ENCODE data around the gene MYEOV. TPM values are rescaled to one million over a fixed set of nuclear protein-coding genes. Genes with fewer than 3 reads are reported as not detected.

The MYEOV gene
- total RNA-seq, 1 experiment from 2014 or later, result 0.52 TPM

- Mint-ChIP-seq H3K4me1 (ENCODE audit: low read depth, unreplicated experiment) (peaks cover 17% of the 10 kb centered on the region), H3K36me3 (ENCODE audit: insufficient read depth, unreplicated experiment) (no peaks in the 10 kb centered on the region), H3K4me3 (ENCODE audit: unreplicated experiment) (no peak overlapping the region), H3K9me3 (ENCODE audit: unreplicated experiment) (no peaks in the 10 kb centered on the region), H3K27ac (ENCODE audit: unreplicated experiment) (no peak overlapping the region), H3K27me3 (ENCODE audit: insufficient read depth, unreplicated experiment) (no peaks in the 10 kb centered on the region)
- BruUV-seq (replicated peaks), result no TSS peak
- intact Hi-C loops (cut with micrococcal nuclease; ENCODE audit: unreplicated experiment), result no loop called here
- ChIA-PET POLR2A (no interaction called here), CTCF (interaction anchor here (0.9 to 1.1 kb wide), 2 partner anchors 160 to 351 kb away, joined by 3 read pairs; no protein-coding TSS in a partner anchor)
- Histone ChIP-seq H3K9me3 (no peaks in the 10 kb centered on the region), H3K4me1 (peaks cover 39% of the 10 kb centered on the region), H3K36me3 (ENCODE audit: control insufficient read depth, insufficient read depth, low read length) (no peaks in the 10 kb centered on the region), H3K27me3 (replicated peaks; ENCODE audit: control insufficient read depth, insufficient read depth, low read length) (no peaks in the 10 kb centered on the region), H3K4me3 (ENCODE audit: low read depth, low read length) (no peak overlapping the region)
- no peak for DNase-seq
- TF ChIP-seq CTCF (IDR thresholded peaks at IDR 0.05; ENCODE audit: insufficient read depth in 1 of 2, low read depth in 1 of 2, low read length in 1 of 2, severe bottlenecking in 1 of 2, unreplicated experiment in 1 of 2), result peak; percentile 52 to 54
These were observed 1.7 kb upstream of the MYEOV start for GRCh38 chr11:69292221-69292648.

- H3K36me3 Mint-ChIP-seq (ENCODE audit: insufficient read depth, unreplicated experiment), result no peaks in the 10 kb centered on the region
- no peak overlapping the region for H3K27ac Mint-ChIP-seq (ENCODE audit: unreplicated experiment)
- no TSS peak for BruUV-seq (replicated peaks)
- Histone ChIP-seq H3K9me3 (no peaks in the 10 kb centered on the region), H3K4me3 (ENCODE audit: low read depth, low read length) (no peak overlapping the region), H3K36me3 (ENCODE audit: control insufficient read depth, insufficient read depth, low read length) (no peaks in the 10 kb centered on the region), H3K4me1 (peaks cover 39% of the 10 kb centered on the region), H3K27me3 (replicated peaks; ENCODE audit: control insufficient read depth, insufficient read depth, low read length) (no peaks in the 10 kb centered on the region)
- DNase-seq, result no peak
- peak in 1 of 2 experiments; percentile 27 for TF ChIP-seq CTCF (IDR thresholded peaks at IDR 0.05; ENCODE audit: insufficient read depth in 1 of 2, low read depth in 1 of 2, low read length in 1 of 2, severe bottlenecking in 1 of 2, unreplicated experiment in 1 of 2)
- POLR2A ChIA-PET, result no interaction called here
- no peaks in the 10 kb centered on the region for H3K27me3 Mint-ChIP-seq (ENCODE audit: insufficient read depth, unreplicated experiment)
- CTCF ChIA-PET, result interaction anchor here (0.9 to 1.3 kb wide), 3 partner anchors 15 to 350 kb away, joined by 3 to 6 read pairs (median 4); no protein-coding TSS in a partner anchor
- intact Hi-C loops (cut with micrococcal nuclease; ENCODE audit: unreplicated experiment), result no loop called here
- H3K9me3 Mint-ChIP-seq (ENCODE audit: unreplicated experiment), result no peaks in the 10 kb centered on the region
- no peak overlapping the region for H3K4me3 Mint-ChIP-seq (ENCODE audit: unreplicated experiment)
- H3K4me1 Mint-ChIP-seq (ENCODE audit: low read depth, unreplicated experiment), result peaks cover 20% of the 10 kb centered on the region
These were observed 868 bp upstream of the MYEOV start for GRCh38 chr11:69293087-69293486.

- Histone ChIP-seq H3K27me3 (replicated peaks; ENCODE audit: control insufficient read depth, insufficient read depth, low read length) (no peaks in the 10 kb centered on the region), H3K9me3 (no peaks in the 10 kb centered on the region), H3K4me3 (ENCODE audit: low read depth, low read length) (no peak overlapping the region), H3K4me1 (peaks cover 41% of the 10 kb centered on the region), H3K36me3 (ENCODE audit: control insufficient read depth, insufficient read depth, low read length) (no peaks in the 10 kb centered on the region)
- DNase-seq, result no peak
- ChIA-PET POLR2A (no interaction called here), CTCF (interaction anchor here (0.6 kb wide), 1 partner anchor 17 kb away, joined by 3 read pairs; no protein-coding TSS in a partner anchor)
- no peak for TF ChIP-seq CTCF (IDR thresholded peaks at IDR 0.05; ENCODE audit: insufficient read depth in 1 of 2, low read depth in 1 of 2, low read length in 1 of 2, severe bottlenecking in 1 of 2, unreplicated experiment in 1 of 2)
- no peaks in the 10 kb centered on the region for H3K9me3 Mint-ChIP-seq (ENCODE audit: unreplicated experiment)
- no TSS peak for BruUV-seq (replicated peaks)
- no peaks in the 10 kb centered on the region for H3K27me3 Mint-ChIP-seq (ENCODE audit: insufficient read depth, unreplicated experiment)
- intact Hi-C loops (cut with micrococcal nuclease; ENCODE audit: unreplicated experiment), result no loop called here
- no peaks in the 10 kb centered on the region for H3K36me3 Mint-ChIP-seq (ENCODE audit: insufficient read depth, unreplicated experiment)
- H3K4me3 Mint-ChIP-seq (ENCODE audit: unreplicated experiment), result no peak overlapping the region
- H3K4me1 Mint-ChIP-seq (ENCODE audit: low read depth, unreplicated experiment), result peaks cover 20% of the 10 kb centered on the region
- H3K27ac Mint-ChIP-seq (ENCODE audit: unreplicated experiment), result no peak overlapping the region
These were observed 670 bp downstream of the MYEOV start for GRCh38 chr11:69294571-69295078.

All from Caco-2 (cell line).